Natural killer cell (primary cell): ENCODE measurements around the gene HTRA3. TPM values are rescaled to one million over a fixed set of nuclear protein-coding genes. Genes with fewer than 3 reads are reported as not detected.

Experiments used
- ATAC-seq, 3 donors: fragments of 150-1000 bp in 2 of 3; fragments of 200-7000 bp in 1 of 3; cut with Tn5 transposase; 1 replicate in 1 of 3; 2 replicates in 2 of 3; pipeline ENCODE4 v1.10.0; 2021; ENCODE audit warnings: mild to moderate bottlenecking in 2 of 3, moderate library complexity in 2 of 3
- DNase-seq, 2 donors: peaks; one replicate each; pipeline versions ENCODE4 v3.0.0 to v3.0.0-alpha.2; 2013 to 2021; ENCODE audit warnings: mixed read lengths in 1 of 2
- H3K27ac ChIP-seq: one replicate; pipeline ENCODE4 v1.5.1; 2013; ENCODE audit warnings: mild to moderate bottlenecking, low read length
- H3K27me3 ChIP-seq: one replicate; pipeline ENCODE4 v1.6.1; 2013; ENCODE audit warnings: low read length; ENCODE audit not compliant: control insufficient read depth, insufficient read depth
- H3K36me3 ChIP-seq: one replicate; pipeline ENCODE4 v1.6.1; 2013; ENCODE audit warnings: low read length; ENCODE audit not compliant: control insufficient read depth, insufficient read depth
- H3K4me1 ChIP-seq: one replicate; pipeline ENCODE4 v1.6.1; 2013; ENCODE audit warnings: low read length; ENCODE audit not compliant: control insufficient read depth, insufficient read depth
- H3K4me3 ChIP-seq: one replicate; pipeline ENCODE4 v1.5.1; 2013; ENCODE audit warnings: low read length
- H3K9me3 ChIP-seq: one replicate; pipeline ENCODE4 v1.6.1; 2013; ENCODE audit warnings: low read length; ENCODE audit not compliant: control insufficient read depth, insufficient read depth
- H3K27ac Mint-ChIP-seq, 2 donors: one replicate each; pipeline ENCODE4 v1.8.0; 2022; ENCODE audit warnings: mild to moderate bottlenecking in 2 of 2, mixed read lengths in 2 of 2, moderate library complexity in 1 of 2
- H3K27me3 Mint-ChIP-seq, 2 donors: one replicate each; pipeline ENCODE4 v1.8.0; 2022; ENCODE audit warnings: low read depth in 2 of 2, mixed read lengths in 2 of 2
- H3K36me3 Mint-ChIP-seq: one replicate; pipeline ENCODE4 v1.8.0; 2022; ENCODE audit warnings: mixed read lengths
- H3K4me1 Mint-ChIP-seq, 2 donors: one replicate each; pipeline ENCODE4 v1.8.0; 2022; ENCODE audit warnings: mixed read lengths in 2 of 2
- H3K4me3 Mint-ChIP-seq: one replicate; pipeline ENCODE4 v1.8.0; 2022; ENCODE audit warnings: mild to moderate bottlenecking, moderate library complexity, mixed read lengths
- H3K9me3 Mint-ChIP-seq, 2 donors: one replicate each; pipeline ENCODE4 v1.8.0; 2022; ENCODE audit warnings: mixed read lengths in 2 of 2
- CTCF ChIP-seq: fragments of 200-600 bp; IDR thresholded peaks from one replicate; pipeline ENCODE4 v1.8.0; 2022; ENCODE audit warnings: antibody characterized with exemption
- WGBS: methylation state at CpG from one replicate; pipeline ENCODE4 v1.1.7; 2013; ENCODE audit warnings: missing lambda C conversion rate; ENCODE audit not compliant: insufficient coverage; 5-methylcytosine and 5-hydroxymethylcytosine counted together
- intact Hi-C: fragments of 100-400 bp; cut with micrococcal nuclease; formaldehyde crosslinking; loops from one replicate; pipeline ENCODE4 v1.14.2; 2022
- total RNA-seq, 4 donors: library from RNA; stranded (reverse); fragments of 120-200 nt in 1 of 4; gene quantifications; one replicate each; pipeline versions ENCODE4 v1.2.3 to v1.2.4, GENCODE V29; 2013 to 2022

Gene HTRA3
- total RNA-seq, 3 donors from 2014 or later (not counting 1 experiment from before 2014, with no cell fraction given) = not detected

DNA sequence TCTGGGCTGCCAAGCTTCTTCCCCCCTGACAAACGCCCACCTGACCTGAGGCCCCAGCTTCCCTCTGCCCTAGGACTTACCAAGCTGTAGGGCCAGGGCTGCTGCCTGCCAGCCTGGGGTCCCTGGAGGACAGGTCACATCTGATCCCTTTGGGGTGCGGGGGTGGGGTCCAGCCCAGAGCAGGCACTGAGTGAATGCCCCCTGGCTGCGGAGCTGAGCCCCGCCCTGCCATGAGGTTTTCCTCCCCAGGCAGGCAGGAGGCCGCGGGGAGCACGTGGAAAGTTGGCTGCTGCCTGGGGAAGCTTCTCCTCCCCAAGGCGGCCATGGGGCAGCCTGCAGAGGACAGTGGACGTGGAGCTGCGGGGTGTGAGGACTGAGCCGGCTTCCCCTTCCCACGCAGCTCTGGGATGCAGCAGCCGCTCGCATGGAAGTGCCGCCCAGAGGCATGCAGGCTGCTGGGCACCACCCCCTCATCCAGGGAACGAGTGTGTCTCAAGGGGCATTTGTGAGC lies 37.0 kb downstream of the HTRA3 start:
- DNase-seq = no peak
- WGBS = 76% methylated on average over 16 of the region's 16 CpGs
- intact Hi-C loops = no loop called here
- no peak overlapping the region for H3K27ac ChIP-seq
- H3K9me3 ChIP-seq = no peaks in the 10 kb centered on the region
- H3K4me3 Mint-ChIP-seq = no peak overlapping the region
- H3K9me3 Mint-ChIP-seq = no peaks in the 10 kb centered on the region
- H3K4me3 ChIP-seq = no peak overlapping the region
- no peaks in the 10 kb centered on the region for H3K36me3 ChIP-seq
- no peaks in the 10 kb centered on the region for H3K27me3 ChIP-seq
- TF ChIP-seq CTCF = no peak
- H3K36me3 Mint-ChIP-seq = no peaks in the 10 kb centered on the region
- H3K27ac Mint-ChIP-seq = no peak overlapping the region
- no peaks in the 10 kb centered on the region for H3K4me1 Mint-ChIP-seq
- no peak for ATAC-seq
- no peaks in the 10 kb centered on the region for H3K4me1 ChIP-seq
- peaks cover 6 to 7% of the 10 kb centered on the region in 2 donors for H3K27me3 Mint-ChIP-seq

- Mint-ChIP-seq H3K27me3 (peaks cover 4 to 6% of the 10 kb centered on the region in 2 donors), H3K4me1 (no peaks in the 10 kb centered on the region), H3K4me3 (no peak overlapping the region), H3K9me3 (no peaks in the 10 kb centered on the region), H3K36me3 (no peaks in the 10 kb centered on the region), H3K27ac (no peak overlapping the region)
- H3K27ac ChIP-seq = no peak overlapping the region
- H3K9me3 ChIP-seq = no peaks in the 10 kb centered on the region
- 90% methylated on average over 11 of the region's 11 CpGs for WGBS
- no peaks in the 10 kb centered on the region for H3K4me1 ChIP-seq
- no peaks in the 10 kb centered on the region for H3K27me3 ChIP-seq
- DNase-seq = no peak
- TF ChIP-seq CTCF = no peak
- intact Hi-C loops = no loop called here
- no peaks in the 10 kb centered on the region for H3K36me3 ChIP-seq
- H3K4me3 ChIP-seq = no peak overlapping the region
- no peak for ATAC-seq
These were observed 37.6 kb downstream of the HTRA3 start for GRCh38 chr4:8307121-8307520.

- H3K9me3 Mint-ChIP-seq = no peaks in the 10 kb centered on the region
- no peaks in the 10 kb centered on the region for H3K36me3 Mint-ChIP-seq
- peaks cover 3 to 4% of the 10 kb centered on the region in 2 donors for H3K27me3 Mint-ChIP-seq
- no peaks in the 10 kb centered on the region for H3K4me1 Mint-ChIP-seq
- no peak for DNase-seq
- no peak overlapping the region for H3K4me3 Mint-ChIP-seq
- H3K27ac Mint-ChIP-seq = no peak overlapping the region
- Histone ChIP-seq H3K27ac (no peak overlapping the region), H3K9me3 (no peaks in the 10 kb centered on the region), H3K4me1 (no peaks in the 10 kb centered on the region), H3K36me3 (no peaks in the 10 kb centered on the region), H3K4me3 (no peak overlapping the region), H3K27me3 (no peaks in the 10 kb centered on the region)
- TF ChIP-seq CTCF = no peak
- ATAC-seq = no peak
- intact Hi-C loops = no loop called here
- 95% methylated on average over 7 of the region's 7 CpGs for WGBS
These were observed 38.2 kb downstream of the HTRA3 start for GRCh38 chr4:8307714-8308113.

GRCh38 chr4:8308144-8308543 lies 38.6 kb downstream of the HTRA3 start:
- ATAC-seq (no peak), DNase-seq (no peak)
- H3K9me3 Mint-ChIP-seq = no peaks in the 10 kb centered on the region
- 85% methylated on average over 9 of the region's 9 CpGs for WGBS
- peaks cover 0 to 4% of the 10 kb centered on the region in 2 donors for H3K27me3 Mint-ChIP-seq
- no peak for TF ChIP-seq CTCF
- no peaks in the 10 kb centered on the region for H3K4me1 Mint-ChIP-seq
- Histone ChIP-seq H3K27me3 (no peaks in the 10 kb centered on the region), H3K4me3 (no peak overlapping the region), H3K4me1 (no peaks in the 10 kb centered on the region), H3K27ac (no peak overlapping the region), H3K9me3 (no peaks in the 10 kb centered on the region), H3K36me3 (no peaks in the 10 kb centered on the region)
- H3K36me3 Mint-ChIP-seq = no peaks in the 10 kb centered on the region
- H3K4me3 Mint-ChIP-seq = no peak overlapping the region
- no peak overlapping the region for H3K27ac Mint-ChIP-seq
- intact Hi-C loops = no loop called here
